H1 (cell line): Measurements from ENCODE around the gene MYOD1. TPM values are rescaled to one million over a fixed set of nuclear protein-coding genes. Genes with fewer than 3 reads are reported as not detected.

ENCODE experiments used
- CTCF ChIA-PET: fragments of 300-600 bp; sonication (Branson Sonifier 250); formaldehyde crosslinking; loops from one replicate; lab custom pipeline; 2021; ENCODE audit not compliant: partially characterized antibody; lab: Charles Lee
- POLR2A ChIA-PET: fragments of 300-600 bp; sonication (Branson Sonifier 250); formaldehyde crosslinking; loops from one replicate; lab custom pipeline; 2021; ENCODE audit warnings: inconsistent platforms; ENCODE audit not compliant: partially characterized antibody; lab: Charles Lee
- DNase-seq, 2 experiments: peaks; one replicate each; pipeline versions ENCODE4 v3.0.0 to v3.0.0-alpha.2; 2010 to 2022; ENCODE audit warnings: low spot score in 2 of 2, low read depth in 1 of 2, mixed read lengths in 1 of 2
- FAIRE-seq: peaks from 2 replicates; lab custom pipeline; 2011; peaks lifted over from hg19 to GRCh38; lab: Jason Lieb, UNC
- H2AFZ ChIP-seq: 2 replicates; pipeline ENCODE4 v1.8.1; 2012; ENCODE audit warnings: low read length, inconsistent platforms
- H2AK5ac ChIP-seq: 2 replicates; pipeline ENCODE4 v1.6.1; 2013; ENCODE audit warnings: low read depth, low read length
- H2BK120ac ChIP-seq: replicated peaks from 2 replicates; pipeline ENCODE3; 2013; ENCODE audit warnings: low read depth, low read length, inconsistent platforms
- H2BK12ac ChIP-seq: 2 replicates; pipeline ENCODE4 v1.6.1; 2013; ENCODE audit warnings: low read depth, low read length
- H2BK15ac ChIP-seq: 2 replicates; pipeline ENCODE4 v1.6.1; 2013; ENCODE audit warnings: low read length
- H2BK20ac ChIP-seq: 2 replicates; pipeline ENCODE4 v1.6.1; 2013; ENCODE audit warnings: low read length
- H2BK5ac ChIP-seq: 2 replicates; pipeline ENCODE4 v1.6.1; 2013; ENCODE audit warnings: low read depth, low read length
- H3K14ac ChIP-seq: 2 replicates; pipeline ENCODE4 v1.6.1; 2013; ENCODE audit warnings: inconsistent platforms; ENCODE audit not compliant: insufficient read length
- H3K18ac ChIP-seq: 2 replicates; pipeline ENCODE4 v1.6.1; 2013; ENCODE audit warnings: low read length; ENCODE audit errors: extremely low read depth
- H3K23ac ChIP-seq: 2 replicates; pipeline ENCODE4 v1.6.1; 2013; ENCODE audit warnings: inconsistent platforms; ENCODE audit not compliant: insufficient read length
- H3K23me2 ChIP-seq: 2 replicates; pipeline ENCODE4 v1.6.1; 2013; ENCODE audit warnings: low read depth, low read length
- H3K27ac ChIP-seq: 2 replicates; pipeline ENCODE4 v1.6.1; 2011; ENCODE audit warnings: low read depth, low read length, inconsistent platforms
- H3K27me3 ChIP-seq, 4 experiments: replicated peaks in 1 of 4; 1 replicate in 1 of 4; 2 replicates in 3 of 4; pipeline versions ENCODE4 v1.6.1 to v1.8.1; 2011 to 2013; ENCODE audit warnings: low read length in 3 of 4, mild to moderate bottlenecking in 3 of 4, inconsistent platforms in 2 of 4, mixed read lengths in 2 of 4, moderate library complexity in 1 of 4; ENCODE audit not compliant: control insufficient read depth in 3 of 4, insufficient read depth in 3 of 4; ENCODE audit errors: extremely low read depth in 1 of 4
- H3K36me3 ChIP-seq, 4 experiments: 2 replicates each; pipeline versions ENCODE4 v1.6.1 to v1.8.1; 2011 to 2013; ENCODE audit warnings: mild to moderate bottlenecking in 4 of 4, low read length in 3 of 4, moderate library complexity in 2 of 4, control low read depth in 1 of 4, inconsistent platforms in 1 of 4; ENCODE audit not compliant: insufficient read depth in 4 of 4, control insufficient read depth in 2 of 4
- H3K4ac ChIP-seq: replicated peaks from 2 replicates; pipeline ENCODE3; 2013; ENCODE audit warnings: low read length, low read depth, mixed read lengths, inconsistent platforms; ENCODE audit not compliant: insufficient read length
- H3K4me1 ChIP-seq, 4 experiments: replicated peaks in 1 of 4; 1 replicate in 1 of 4; 2 replicates in 3 of 4; pipeline versions ENCODE4 v1.6.1 to v1.8.1; 2011 to 2013; ENCODE audit warnings: low read length in 3 of 4, inconsistent platforms in 2 of 4, mixed read lengths in 1 of 4; ENCODE audit not compliant: insufficient read depth in 4 of 4, control insufficient read depth in 3 of 4
- H3K4me2 ChIP-seq, 2 experiments: 2 replicates each; pipeline versions ENCODE4 v1.6.1 to v1.8.1; 2011 to 2013; ENCODE audit warnings: low read depth in 2 of 2, low read length in 2 of 2, control low read depth in 1 of 2, inconsistent platforms in 1 of 2, mild to moderate bottlenecking in 1 of 2; ENCODE audit not compliant: insufficient read depth in 1 of 2
- H3K4me3 ChIP-seq, 4 experiments: fragments of 200-600, 300-600 bp in 1 of 4; sonication (generic), shearing (Covaris generic), sonication (Bioruptor Twin) in 1 of 4; 2 replicates each; pipeline versions ENCODE4 v1.5.1 to v1.8.1; 2011 to 2016; ENCODE audit warnings: low read length in 4 of 4, low read depth in 3 of 4, control low read depth in 2 of 4, inconsistent platforms in 2 of 4, mild to moderate bottlenecking in 2 of 4, mixed read lengths in 1 of 4, moderate library complexity in 1 of 4; ENCODE audit not compliant: insufficient read depth in 2 of 4; ENCODE audit errors: extremely low read depth in 1 of 4
- H3K56ac ChIP-seq: replicated peaks from 2 replicates; pipeline ENCODE3; 2013; ENCODE audit warnings: low read depth, mild to moderate bottlenecking, mixed read lengths, low read length, inconsistent platforms; ENCODE audit not compliant: insufficient read length
- H3K79me1 ChIP-seq: 2 replicates; pipeline ENCODE4 v1.6.1; 2013; ENCODE audit warnings: low read depth, low read length, control low read depth
- H3K79me2 ChIP-seq, 2 experiments: 2 replicates each; pipeline versions ENCODE4 v1.6.1 to v1.8.1; 2012 to 2013; ENCODE audit warnings: low read length in 2 of 2, mild to moderate bottlenecking in 2 of 2, inconsistent platforms in 1 of 2; ENCODE audit not compliant: insufficient read depth in 2 of 2, control insufficient read depth in 1 of 2
- H3K9ac ChIP-seq, 4 experiments: replicated peaks in 1 of 4; 1 replicate in 1 of 4; 2 replicates in 3 of 4; pipeline versions ENCODE4 v1.6.1 to v1.8.1; 2011 to 2013; ENCODE audit warnings: low read depth in 3 of 4, low read length in 3 of 4, control low read depth in 2 of 4, mild to moderate bottlenecking in 2 of 4, moderate library complexity in 2 of 4, inconsistent platforms in 1 of 4; ENCODE audit errors: extremely low read depth in 1 of 4
- H3K9me3 ChIP-seq, 2 experiments: 2 replicates each; pipeline versions ENCODE4 v1.6.1 to v1.8.1; 2012 to 2013; ENCODE audit warnings: mild to moderate bottlenecking in 2 of 2, moderate library complexity in 2 of 2, control low read depth in 1 of 2, inconsistent platforms in 1 of 2, low read depth in 1 of 2, low read length in 1 of 2, mixed read lengths in 1 of 2; ENCODE audit not compliant: insufficient read depth in 2 of 2
- H4K20me1 ChIP-seq, 2 experiments: replicated peaks in 1 of 2; 2 replicates each; pipeline versions ENCODE3 to v1.8.1; 2011 to 2013; ENCODE audit warnings: inconsistent platforms in 2 of 2, low read length in 2 of 2, mild to moderate bottlenecking in 1 of 2; ENCODE audit not compliant: insufficient read depth in 2 of 2, control insufficient read depth in 1 of 2
- H4K5ac ChIP-seq: 2 replicates; pipeline ENCODE4 v1.6.1; 2013; ENCODE audit warnings: low read length, low read depth, mixed read lengths, inconsistent platforms; ENCODE audit not compliant: insufficient read length
- H4K8ac ChIP-seq: 2 replicates; pipeline ENCODE4 v1.8.0; 2013; ENCODE audit warnings: mild to moderate bottlenecking, moderate library complexity, low read length, inconsistent platforms; ENCODE audit not compliant: insufficient read depth; ENCODE audit errors: extremely low read depth
- H4K91ac ChIP-seq: replicated peaks from 2 replicates; pipeline ENCODE3; 2013; ENCODE audit warnings: low read length, mixed read lengths, inconsistent platforms; ENCODE audit not compliant: insufficient read length
- ASH2L ChIP-seq: fragments of 200-600, 300-600 bp; sonication (generic); IDR thresholded peaks from one replicate; pipeline ENCODE4 v1.7.1; 2017; ENCODE audit warnings: low read length
- EGR1 ChIP-seq: IDR thresholded peaks from 2 replicates; pipeline ENCODE4 v1.6.1; 2011; ENCODE audit warnings: low read depth, low read length, borderline replicate concordance
- HDAC6 ChIP-seq: IDR thresholded peaks from one replicate; pipeline ENCODE4 v1.7.1; 2012; ENCODE audit warnings: low read depth, mild to moderate bottlenecking, inconsistent platforms, low read length, moderate library complexity
- PHF8 ChIP-seq: fragments of 200-600 bp; sonication (generic); conservative IDR thresholded peaks from 2 replicates; pipeline ENCODE4 v1.7.1; 2012; ENCODE audit warnings: low read depth, mild to moderate bottlenecking, inconsistent platforms, low read length, moderate library complexity
- POLR2AphosphoS5 ChIP-seq: IDR thresholded peaks from 2 replicates; pipeline ENCODE4 v1.6.1; 2011; ENCODE audit warnings: low read depth, low read length
- SIN3A ChIP-seq, 2 experiments: IDR thresholded peaks in 1 of 2; conservative IDR thresholded peaks in 1 of 2; 2 replicates each; pipeline ENCODE4 v1.6.1; 2011 to 2012; ENCODE audit warnings: low read length in 2 of 2, improper control_type of control experiment in 1 of 2, low read depth in 1 of 2, mild to moderate bottlenecking in 1 of 2
- SIX5 ChIP-seq: IDR thresholded peaks from 2 replicates; pipeline ENCODE4 v1.6.1; 2011; ENCODE audit warnings: mild to moderate bottlenecking, low read depth, low read length
- TAF7 ChIP-seq: optimal IDR thresholded peaks from 2 replicates; pipeline ENCODE3; 2011; ENCODE audit warnings: low read depth, mild to moderate bottlenecking, inconsistent platforms, low read length, moderate library complexity, borderline replicate concordance
- YY1 ChIP-seq: IDR thresholded peaks from 2 replicates; pipeline ENCODE4 v1.6.1; 2011; ENCODE audit warnings: low read depth, mild to moderate bottlenecking, low read length
- WGBS, 2 experiments: shearing (Covaris generic) in 1 of 2; methylation state at CpG; one replicate each; pipeline versions ENCODE4 v1.1.6 to v1.1.7; 2013 to 2015; ENCODE audit warnings: low lambda C conversion rate in 2 of 2, mixed read lengths in 2 of 2, inconsistent platforms in 1 of 2, low coverage in 1 of 2, missing lambda C conversion rate in 1 of 2; ENCODE audit not compliant: insufficient replicate concordance in 2 of 2, insufficient coverage in 1 of 2, insufficient read length in 1 of 2; ENCODE audit errors: extremely low coverage in 1 of 2, missing lambda C conversion rate in 1 of 2; 5-methylcytosine and 5-hydroxymethylcytosine counted together
- polyA plus RNA-seq, 7 experiments: library from polyadenylated mRNA; depleted of rRNA in 3 of 7; stranded (reverse) in 5 of 7; unstranded in 2 of 7; fragments of >200 nt in 5 of 7; fragments of 200-250 nt in 2 of 7; gene quantifications; 1 replicate in 5 of 7; 2 replicates in 1 of 7; 4 replicates in 1 of 7; pipeline versions ENCODE4 v1.2.1 to v1.2.3, GENCODE V29; 2011 to 2013; ENCODE audit warnings: missing spikeins in 2 of 7, mixed read lengths in 2 of 7
- total RNA-seq: library from RNA; stranded (reverse); fragmentation: NEBNext Ultra II Directional; extraction: Animal tissue kit (Norgen Biotek cat#: 25700); gene quantifications from 2 replicates; pipeline ENCODE4 v1.2.1, GENCODE V29; 2021
- TF ChIP-seq, protein P1 (sequence below): IDR thresholded peaks from 2 replicates; pipeline ENCODE4 v1.6.1; 2012; ENCODE audit warnings: low read length, inconsistent platforms
- TF ChIP-seq, protein P2 (sequence below): IDR thresholded peaks from 2 replicates; pipeline ENCODE4 v1.6.1; 2012; ENCODE audit warnings: inconsistent platforms

Gene MYOD1
- total and polyA plus RNA-seq, 2 of the 8 experiments (the other 6 are each of a cell fraction or from before 2014, with no cell fraction given), result not detected

DNA sequence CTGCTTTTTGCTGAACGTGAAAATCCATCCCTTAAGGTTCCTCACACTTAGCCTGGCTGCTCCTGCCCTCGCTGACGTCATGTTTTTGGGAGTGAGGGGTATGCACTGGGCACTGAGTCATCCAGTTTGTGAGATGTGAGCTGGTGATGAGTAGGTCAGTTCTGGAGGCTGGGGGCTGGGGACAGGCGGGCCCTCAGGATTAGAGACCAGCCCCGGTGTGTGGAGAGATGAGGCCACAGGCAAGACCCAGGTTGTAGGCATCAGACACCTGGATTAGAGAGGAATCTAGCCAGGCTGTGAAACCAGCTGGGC lies 24.4 kb downstream of the MYOD1 start:
- H2AFZ ChIP-seq, result no peak overlapping the region
- H3K79me2 ChIP-seq, result no peaks in the 10 kb centered on the region
- no peak overlapping the region for H2BK15ac ChIP-seq
- no peaks in the 10 kb centered on the region for H3K36me3 ChIP-seq
- no peak overlapping the region for H3K23ac ChIP-seq
- no peak overlapping the region for H3K27ac ChIP-seq
- H3K14ac ChIP-seq, result no peak overlapping the region
- H4K20me1 ChIP-seq, result peaks cover 0 to 5% of the 10 kb centered on the region in 2 experiments
- H3K4me2 ChIP-seq, result no peak overlapping the region
- H3K4me3 ChIP-seq, result no peak overlapping the region
- no peak overlapping the region for H2BK120ac ChIP-seq
- H3K23me2 ChIP-seq, result peaks cover 4% of the 10 kb centered on the region; the same call in 1 of the 2 replicates
- WGBS, 2 experiments, result 75% methylated on average over 5 of the region's 5 CpGs; no CpG with 5 or more reads in 1 of the 2 experiments
- no peak overlapping the region for H2BK12ac ChIP-seq
- CTCF ChIA-PET, result interaction anchor here (1.3 to 16.5 kb wide), 10 partner anchors 8 to 235 kb away, joined by 3 to 290 read pairs (median 9); partner anchors contain the start of genes KCNC1 and MYOD1
- DNase-seq, result no peak
- no peak overlapping the region for H2BK5ac ChIP-seq
- H3K9ac ChIP-seq, result no peak overlapping the region
- peaks cover 0 to 6% (median 2%) of the 10 kb centered on the region in 4 experiments; a peak in 5 of 7 replicates for H3K27me3 ChIP-seq
- POLR2A ChIA-PET, result no interaction called here
- H3K56ac ChIP-seq, result no peak overlapping the region
- no peak overlapping the region for H3K18ac ChIP-seq
- H4K5ac ChIP-seq, result no peak overlapping the region
- peaks cover 0 to 7% (median 3%) of the 10 kb centered on the region in 4 experiments; a peak in 6 of 7 replicates for H3K4me1 ChIP-seq
- H2AK5ac ChIP-seq, result no peak overlapping the region
- FAIRE-seq, result no peak
- H4K8ac ChIP-seq, result no peak overlapping the region
- no peak overlapping the region for H4K91ac ChIP-seq
- H3K9me3 ChIP-seq, result no peaks in the 10 kb centered on the region
- H2BK20ac ChIP-seq, result no peak overlapping the region
- no peak overlapping the region for H3K4ac ChIP-seq
- H3K79me1 ChIP-seq, result no peaks in the 10 kb centered on the region
- TF ChIP-seq PHF8, result no peak
- TF ChIP-seq SIN3A (conservative IDR thresholded peaks at IDR 0.05 in 1 of 2, IDR thresholded peaks at IDR 0.05 in 1 of 2; ENCODE audit: low read depth in 1 of 2, low read length in 2 of 2), result no peak
- TF ChIP-seq, protein P1, sequence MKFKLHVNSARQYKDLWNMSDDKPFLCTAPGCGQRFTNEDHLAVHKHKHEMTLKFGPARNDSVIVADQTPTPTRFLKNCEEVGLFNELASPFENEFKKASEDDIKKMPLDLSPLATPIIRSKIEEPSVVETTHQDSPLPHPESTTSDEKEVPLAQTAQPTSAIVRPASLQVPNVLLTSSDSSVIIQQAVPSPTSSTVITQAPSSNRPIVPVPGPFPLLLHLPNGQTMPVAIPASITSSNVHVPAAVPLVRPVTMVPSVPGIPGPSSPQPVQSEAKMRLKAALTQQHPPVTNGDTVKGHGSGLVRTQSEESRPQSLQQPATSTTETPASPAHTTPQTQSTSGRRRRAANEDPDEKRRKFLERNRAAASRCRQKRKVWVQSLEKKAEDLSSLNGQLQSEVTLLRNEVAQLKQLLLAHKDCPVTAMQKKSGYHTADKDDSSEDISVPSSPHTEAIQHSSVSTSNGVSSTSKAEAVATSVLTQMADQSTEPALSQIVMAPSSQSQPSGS, result no peak
- TF ChIP-seq TAF7, result no peak
- TF ChIP-seq ASH2L, result no peak
- no peak for TF ChIP-seq EGR1
- TF ChIP-seq, protein P2, sequence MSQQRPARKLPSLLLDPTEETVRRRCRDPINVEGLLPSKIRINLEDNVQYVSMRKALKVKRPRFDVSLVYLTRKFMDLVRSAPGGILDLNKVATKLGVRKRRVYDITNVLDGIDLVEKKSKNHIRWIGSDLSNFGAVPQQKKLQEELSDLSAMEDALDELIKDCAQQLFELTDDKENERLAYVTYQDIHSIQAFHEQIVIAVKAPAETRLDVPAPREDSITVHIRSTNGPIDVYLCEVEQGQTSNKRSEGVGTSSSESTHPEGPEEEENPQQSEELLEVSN, result no peak
- no peak for TF ChIP-seq SIX5
- TF ChIP-seq YY1, result no peak
- TF ChIP-seq POLR2AphosphoS5, result no peak
- TF ChIP-seq HDAC6, result no peak
